Liver (tissue), 3 donors: ENCODE results near the gene SPRYD7.

Experiments
- EGR1 ChIP-seq, 2 donors: IDR thresholded peaks; 2 replicates each; pipeline ENCODE4 v1.6.1; 2016 to 2018; ENCODE audit warnings: antibody characterized with exemption in 2 of 2, low read depth in 2 of 2
- RAD21 ChIP-seq, 2 donors: IDR thresholded peaks; 2 replicates each; pipeline ENCODE4 v1.6.1; 2016; ENCODE audit warnings: antibody characterized with exemption in 2 of 2, mild to moderate bottlenecking in 2 of 2
- REST ChIP-seq: IDR thresholded peaks from 2 replicates; pipeline ENCODE4 v1.6.1; 2016; ENCODE audit warnings: antibody characterized with exemption, mild to moderate bottlenecking
- RXRA ChIP-seq, 2 donors: IDR thresholded peaks; 2 replicates each; pipeline ENCODE4 v1.6.1; 2017 to 2018; ENCODE audit warnings: antibody characterized with exemption in 2 of 2, mild to moderate bottlenecking in 1 of 2
- TAF1 ChIP-seq: conservative IDR thresholded peaks from 2 replicates; pipeline ENCODE4 v1.6.1; 2016; ENCODE audit warnings: antibody characterized with exemption, mild to moderate bottlenecking
- YY1 ChIP-seq: IDR thresholded peaks from 2 replicates; pipeline ENCODE4 v1.6.1; 2016; ENCODE audit warnings: antibody characterized with exemption, mild to moderate bottlenecking
- TF ChIP-seq, protein P1 (sequence below): fragments of 150-350 bp; IDR thresholded peaks from 2 replicates; pipeline ENCODE4 v1.5.1; 2017; ENCODE audit warnings: improper control_type of control experiment, low read depth, low read length; ENCODE audit not compliant: missing input control
- TF ChIP-seq, protein P2 (sequence below): IDR thresholded peaks from 2 replicates; pipeline ENCODE4 v1.6.1; 2016; ENCODE audit warnings: antibody characterized with exemption
- TF ChIP-seq, protein P3 (sequence below): IDR thresholded peaks from 2 replicates; pipeline ENCODE4 v1.6.1; 2016; ENCODE audit warnings: antibody characterized with exemption
- donor health status: healthy.
- donor health status: healthy.

DNA sequence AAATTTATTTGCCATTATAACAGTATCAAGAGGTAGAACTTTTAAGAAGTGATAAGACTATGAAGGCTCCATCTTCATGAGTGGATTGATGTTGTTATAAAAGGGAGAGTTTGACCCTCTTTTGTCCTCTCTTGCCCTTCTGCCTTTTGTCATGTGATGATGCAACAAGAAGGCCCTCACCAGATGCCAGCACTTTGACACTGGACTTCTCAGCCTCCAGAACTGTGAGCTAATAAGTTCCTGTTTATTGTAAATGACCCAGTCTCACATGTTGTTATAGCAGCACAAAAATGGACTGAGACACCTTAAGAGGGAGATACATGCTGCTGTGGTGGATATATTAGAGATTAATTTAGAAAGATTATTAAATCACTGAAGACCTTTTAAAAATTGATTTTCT, 71.6 kb downstream of the SPRYD7 start:
- TF ChIP-seq, protein P1, sequence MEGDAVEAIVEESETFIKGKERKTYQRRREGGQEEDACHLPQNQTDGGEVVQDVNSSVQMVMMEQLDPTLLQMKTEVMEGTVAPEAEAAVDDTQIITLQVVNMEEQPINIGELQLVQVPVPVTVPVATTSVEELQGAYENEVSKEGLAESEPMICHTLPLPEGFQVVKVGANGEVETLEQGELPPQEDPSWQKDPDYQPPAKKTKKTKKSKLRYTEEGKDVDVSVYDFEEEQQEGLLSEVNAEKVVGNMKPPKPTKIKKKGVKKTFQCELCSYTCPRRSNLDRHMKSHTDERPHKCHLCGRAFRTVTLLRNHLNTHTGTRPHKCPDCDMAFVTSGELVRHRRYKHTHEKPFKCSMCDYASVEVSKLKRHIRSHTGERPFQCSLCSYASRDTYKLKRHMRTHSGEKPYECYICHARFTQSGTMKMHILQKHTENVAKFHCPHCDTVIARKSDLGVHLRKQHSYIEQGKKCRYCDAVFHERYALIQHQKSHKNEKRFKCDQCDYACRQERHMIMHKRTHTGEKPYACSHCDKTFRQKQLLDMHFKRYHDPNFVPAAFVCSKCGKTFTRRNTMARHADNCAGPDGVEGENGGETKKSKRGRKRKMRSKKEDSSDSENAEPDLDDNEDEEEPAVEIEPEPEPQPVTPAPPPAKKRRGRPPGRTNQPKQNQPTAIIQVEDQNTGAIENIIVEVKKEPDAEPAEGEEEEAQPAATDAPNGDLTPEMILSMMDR: no peak
- TF ChIP-seq RAD21 (IDR thresholded peaks at IDR 0.05): no peak
- TF ChIP-seq TAF1: no peak
- TF ChIP-seq REST: no peak
- TF ChIP-seq, protein P2, sequence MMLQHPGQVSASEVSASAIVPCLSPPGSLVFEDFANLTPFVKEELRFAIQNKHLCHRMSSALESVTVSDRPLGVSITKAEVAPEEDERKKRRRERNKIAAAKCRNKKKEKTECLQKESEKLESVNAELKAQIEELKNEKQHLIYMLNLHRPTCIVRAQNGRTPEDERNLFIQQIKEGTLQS: no peak
- no peak for TF ChIP-seq EGR1 (IDR thresholded peaks at IDR 0.05; ENCODE audit: low read depth in 2 of 2)
- no peak for TF ChIP-seq YY1
- TF ChIP-seq RXRA (IDR thresholded peaks at IDR 0.05): no peak
- TF ChIP-seq, protein P3, sequence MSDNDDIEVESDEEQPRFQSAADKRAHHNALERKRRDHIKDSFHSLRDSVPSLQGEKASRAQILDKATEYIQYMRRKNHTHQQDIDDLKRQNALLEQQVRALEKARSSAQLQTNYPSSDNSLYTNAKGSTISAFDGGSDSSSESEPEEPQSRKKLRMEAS: no peak
